ENCODE measurements around the gene F13A1. TPM values are rescaled to one million over a fixed set of nuclear protein-coding genes. Genes with fewer than 3 reads are reported as not detected.

F13A1 gene
- total RNA-seq, 4 donors from 2014 or later: 4.1 to 90.6 (median 57.8) TPM

- Histone ChIP-seq H3K27me3 (no peaks in the 10 kb centered on the region), H3K4me1 (no peaks in the 10 kb centered on the region), H3K4me3 (no peak overlapping the region), H3K9me3 (no peaks in the 10 kb centered on the region), H3K36me3 (no peaks in the 10 kb centered on the region), H3K27ac (no peak overlapping the region)
- intact Hi-C loops (cut with DNase I; ENCODE audit: low total_unique reads): no loop called here
- no peak for DNase-seq
- no peak for TF ChIP-seq POLR2A (IDR thresholded peaks at IDR 0.05)
- TF ChIP-seq CTCF (IDR thresholded peaks at IDR 0.05): no peak
Observed at GRCh38 chr6:6284221-6284966, 36.1 kb downstream of the F13A1 start.

GRCh38 chr6:6283746-6284145 lies 36.7 kb downstream of the F13A1 start:
- no peaks in the 10 kb centered on the region for H3K36me3 ChIP-seq
- H3K9me3 ChIP-seq: no peaks in the 10 kb centered on the region
- DNase-seq: no peak
- no peak overlapping the region for H3K4me3 ChIP-seq
- TF ChIP-seq POLR2A (IDR thresholded peaks at IDR 0.05): no peak
- TF ChIP-seq CTCF (IDR thresholded peaks at IDR 0.05): no peak
- no peaks in the 10 kb centered on the region for H3K4me1 ChIP-seq
- no peaks in the 10 kb centered on the region for H3K27me3 ChIP-seq
- no peak overlapping the region for H3K27ac ChIP-seq
- intact Hi-C loops (cut with DNase I; ENCODE audit: low total_unique reads): no loop called here

- TF ChIP-seq POLR2A (IDR thresholded peaks at IDR 0.05) (no peak), CTCF (IDR thresholded peaks at IDR 0.05) (no peak)
Observed at GRCh38 chr6:6282716-6283115, 37.7 kb downstream of the F13A1 start.

GRCh38 chr6:6277413-6277812 lies 43.0 kb downstream of the F13A1 start:
- Histone ChIP-seq H3K27ac (no peak overlapping the region), H3K27me3 (no peaks in the 10 kb centered on the region), H3K4me3 (no peak overlapping the region), H3K4me1 (no peaks in the 10 kb centered on the region), H3K9me3 (no peaks in the 10 kb centered on the region), H3K36me3 (no peaks in the 10 kb centered on the region)
- TF ChIP-seq POLR2A (IDR thresholded peaks at IDR 0.05) (no peak), CTCF (IDR thresholded peaks at IDR 0.05) (no peak)
- DNase-seq: no peak
- intact Hi-C loops (cut with DNase I; ENCODE audit: low total_unique reads): no loop called here

More at GRCh38 chr6:6282716-6283115, 37.7 kb downstream of the F13A1 start:
- no peak overlapping the region for H3K27ac ChIP-seq
- H3K4me3 ChIP-seq: no peak overlapping the region
- H3K27me3 ChIP-seq: no peaks in the 10 kb centered on the region
- no peaks in the 10 kb centered on the region for H3K9me3 ChIP-seq
- intact Hi-C loops (cut with DNase I; ENCODE audit: low total_unique reads): no loop called here
- H3K36me3 ChIP-seq: no peaks in the 10 kb centered on the region
- H3K4me1 ChIP-seq: no peaks in the 10 kb centered on the region
- no peak for DNase-seq

- intact Hi-C loops (cut with DNase I; ENCODE audit: low total_unique reads): no loop called here
Observed at GRCh38 chr6:6270948-6271535, 49.4 kb downstream of the F13A1 start.

More at GRCh38 chr6:6270948-6271535, 49.4 kb downstream of the F13A1 start:
- Histone ChIP-seq H3K9me3 (no peaks in the 10 kb centered on the region), H3K36me3 (no peaks in the 10 kb centered on the region), H3K4me3 (no peak overlapping the region), H3K27me3 (no peaks in the 10 kb centered on the region), H3K4me1 (no peaks in the 10 kb centered on the region), H3K27ac (no peak overlapping the region)
- TF ChIP-seq CTCF (IDR thresholded peaks at IDR 0.05): no peak
- no peak for TF ChIP-seq POLR2A (IDR thresholded peaks at IDR 0.05)
- DNase-seq: no peak

Data from uterus (tissue), 4 donors.